Measurements from ENCODE around the gene XYLT1. TPM values are rescaled to one million over a fixed set of nuclear protein-coding genes. Genes with fewer than 3 reads are reported as not detected.

The XYLT1 gene
- total and polyA plus RNA-seq, 2 of the 8 experiments (the other 6 are each of a cell fraction or from before 2014, with no cell fraction given) = 6.6 to 25.4 TPM

DNA sequence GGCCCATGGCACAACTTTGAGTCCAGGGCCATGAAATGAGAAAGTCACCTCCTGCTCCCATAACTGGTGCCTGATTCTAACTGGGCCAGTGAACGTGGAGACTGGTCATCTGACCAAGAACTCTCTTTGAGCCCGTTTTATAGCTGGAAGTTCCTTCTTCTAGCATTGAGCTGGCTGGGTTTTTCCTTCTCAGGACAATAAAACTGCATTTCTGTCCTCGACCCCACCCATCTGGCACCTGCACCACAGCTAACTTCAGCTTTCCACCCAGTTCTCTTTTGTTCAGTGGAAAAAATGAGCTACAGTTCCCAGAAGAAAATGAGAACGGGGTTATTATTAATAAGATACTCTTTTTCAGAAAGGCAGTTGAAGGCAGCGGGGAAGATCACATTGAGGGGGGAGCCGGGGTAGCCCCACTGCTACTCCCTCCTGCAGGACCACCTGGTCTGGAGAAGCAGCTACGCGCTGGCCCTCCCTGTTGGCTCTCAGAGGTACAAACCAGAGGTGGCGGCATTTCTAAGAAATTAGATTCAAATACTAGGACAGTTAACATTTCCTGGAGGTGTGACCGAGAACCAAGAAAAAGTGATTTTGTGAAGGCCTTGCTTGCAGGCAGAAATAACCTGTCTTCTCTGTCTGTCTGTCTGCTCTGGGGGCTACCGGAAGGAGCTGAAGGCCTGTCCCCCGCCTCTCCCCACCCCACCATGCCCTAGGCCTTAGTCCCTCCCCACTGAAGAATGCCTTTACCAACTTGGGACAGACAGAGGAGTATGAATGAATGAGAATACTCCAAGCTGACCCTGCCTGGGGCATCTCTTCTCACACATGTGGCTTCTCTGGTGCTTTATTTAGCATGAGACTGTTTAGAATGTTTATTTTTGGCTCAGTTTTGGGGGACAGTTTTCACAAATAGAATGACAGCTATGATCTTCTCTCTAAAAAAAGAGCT lies 123.9 kb downstream of the XYLT1 start (continued):
- TF ChIP-seq, protein P1, sequence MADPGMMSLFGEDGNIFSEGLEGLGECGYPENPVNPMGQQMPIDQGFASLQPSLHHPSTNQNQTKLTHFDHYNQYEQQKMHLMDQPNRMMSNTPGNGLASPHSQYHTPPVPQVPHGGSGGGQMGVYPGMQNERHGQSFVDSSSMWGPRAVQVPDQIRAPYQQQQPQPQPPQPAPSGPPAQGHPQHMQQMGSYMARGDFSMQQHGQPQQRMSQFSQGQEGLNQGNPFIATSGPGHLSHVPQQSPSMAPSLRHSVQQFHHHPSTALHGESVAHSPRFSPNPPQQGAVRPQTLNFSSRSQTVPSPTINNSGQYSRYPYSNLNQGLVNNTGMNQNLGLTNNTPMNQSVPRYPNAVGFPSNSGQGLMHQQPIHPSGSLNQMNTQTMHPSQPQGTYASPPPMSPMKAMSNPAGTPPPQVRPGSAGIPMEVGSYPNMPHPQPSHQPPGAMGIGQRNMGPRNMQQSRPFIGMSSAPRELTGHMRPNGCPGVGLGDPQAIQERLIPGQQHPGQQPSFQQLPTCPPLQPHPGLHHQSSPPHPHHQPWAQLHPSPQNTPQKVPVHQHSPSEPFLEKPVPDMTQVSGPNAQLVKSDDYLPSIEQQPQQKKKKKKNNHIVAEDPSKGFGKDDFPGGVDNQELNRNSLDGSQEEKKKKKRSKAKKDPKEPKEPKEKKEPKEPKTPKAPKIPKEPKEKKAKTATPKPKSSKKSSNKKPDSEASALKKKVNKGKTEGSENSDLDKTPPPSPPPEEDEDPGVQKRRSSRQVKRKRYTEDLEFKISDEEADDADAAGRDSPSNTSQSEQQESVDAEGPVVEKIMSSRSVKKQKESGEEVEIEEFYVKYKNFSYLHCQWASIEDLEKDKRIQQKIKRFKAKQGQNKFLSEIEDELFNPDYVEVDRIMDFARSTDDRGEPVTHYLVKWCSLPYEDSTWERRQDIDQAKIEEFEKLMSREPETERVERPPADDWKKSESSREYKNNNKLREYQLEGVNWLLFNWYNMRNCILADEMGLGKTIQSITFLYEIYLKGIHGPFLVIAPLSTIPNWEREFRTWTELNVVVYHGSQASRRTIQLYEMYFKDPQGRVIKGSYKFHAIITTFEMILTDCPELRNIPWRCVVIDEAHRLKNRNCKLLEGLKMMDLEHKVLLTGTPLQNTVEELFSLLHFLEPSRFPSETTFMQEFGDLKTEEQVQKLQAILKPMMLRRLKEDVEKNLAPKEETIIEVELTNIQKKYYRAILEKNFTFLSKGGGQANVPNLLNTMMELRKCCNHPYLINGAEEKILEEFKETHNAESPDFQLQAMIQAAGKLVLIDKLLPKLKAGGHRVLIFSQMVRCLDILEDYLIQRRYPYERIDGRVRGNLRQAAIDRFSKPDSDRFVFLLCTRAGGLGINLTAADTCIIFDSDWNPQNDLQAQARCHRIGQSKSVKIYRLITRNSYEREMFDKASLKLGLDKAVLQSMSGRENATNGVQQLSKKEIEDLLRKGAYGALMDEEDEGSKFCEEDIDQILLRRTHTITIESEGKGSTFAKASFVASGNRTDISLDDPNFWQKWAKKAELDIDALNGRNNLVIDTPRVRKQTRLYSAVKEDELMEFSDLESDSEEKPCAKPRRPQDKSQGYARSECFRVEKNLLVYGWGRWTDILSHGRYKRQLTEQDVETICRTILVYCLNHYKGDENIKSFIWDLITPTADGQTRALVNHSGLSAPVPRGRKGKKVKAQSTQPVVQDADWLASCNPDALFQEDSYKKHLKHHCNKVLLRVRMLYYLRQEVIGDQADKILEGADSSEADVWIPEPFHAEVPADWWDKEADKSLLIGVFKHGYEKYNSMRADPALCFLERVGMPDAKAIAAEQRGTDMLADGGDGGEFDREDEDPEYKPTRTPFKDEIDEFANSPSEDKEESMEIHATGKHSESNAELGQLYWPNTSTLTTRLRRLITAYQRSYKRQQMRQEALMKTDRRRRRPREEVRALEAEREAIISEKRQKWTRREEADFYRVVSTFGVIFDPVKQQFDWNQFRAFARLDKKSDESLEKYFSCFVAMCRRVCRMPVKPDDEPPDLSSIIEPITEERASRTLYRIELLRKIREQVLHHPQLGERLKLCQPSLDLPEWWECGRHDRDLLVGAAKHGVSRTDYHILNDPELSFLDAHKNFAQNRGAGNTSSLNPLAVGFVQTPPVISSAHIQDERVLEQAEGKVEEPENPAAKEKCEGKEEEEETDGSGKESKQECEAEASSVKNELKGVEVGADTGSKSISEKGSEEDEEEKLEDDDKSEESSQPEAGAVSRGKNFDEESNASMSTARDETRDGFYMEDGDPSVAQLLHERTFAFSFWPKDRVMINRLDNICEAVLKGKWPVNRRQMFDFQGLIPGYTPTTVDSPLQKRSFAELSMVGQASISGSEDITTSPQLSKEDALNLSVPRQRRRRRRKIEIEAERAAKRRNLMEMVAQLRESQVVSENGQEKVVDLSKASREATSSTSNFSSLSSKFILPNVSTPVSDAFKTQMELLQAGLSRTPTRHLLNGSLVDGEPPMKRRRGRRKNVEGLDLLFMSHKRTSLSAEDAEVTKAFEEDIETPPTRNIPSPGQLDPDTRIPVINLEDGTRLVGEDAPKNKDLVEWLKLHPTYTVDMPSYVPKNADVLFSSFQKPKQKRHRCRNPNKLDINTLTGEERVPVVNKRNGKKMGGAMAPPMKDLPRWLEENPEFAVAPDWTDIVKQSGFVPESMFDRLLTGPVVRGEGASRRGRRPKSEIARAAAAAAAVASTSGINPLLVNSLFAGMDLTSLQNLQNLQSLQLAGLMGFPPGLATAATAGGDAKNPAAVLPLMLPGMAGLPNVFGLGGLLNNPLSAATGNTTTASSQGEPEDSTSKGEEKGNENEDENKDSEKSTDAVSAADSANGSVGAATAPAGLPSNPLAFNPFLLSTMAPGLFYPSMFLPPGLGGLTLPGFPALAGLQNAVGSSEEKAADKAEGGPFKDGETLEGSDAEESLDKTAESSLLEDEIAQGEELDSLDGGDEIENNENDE (IDR thresholded peaks at IDR 0.05; ENCODE audit: insufficient replicate concordance, low read length) = no peak

Data from H1 (cell line).